GM18526 (cell line): ENCODE results near the gene ORAI3.

Source experiments
- POLR2A ChIP-seq: IDR thresholded peaks from 3 replicates; pipeline ENCODE4 v1.6.1; 2011; ENCODE audit not compliant: insufficient read length; ENCODE audit errors: extremely low read depth

Gene ORAI3

DNA sequence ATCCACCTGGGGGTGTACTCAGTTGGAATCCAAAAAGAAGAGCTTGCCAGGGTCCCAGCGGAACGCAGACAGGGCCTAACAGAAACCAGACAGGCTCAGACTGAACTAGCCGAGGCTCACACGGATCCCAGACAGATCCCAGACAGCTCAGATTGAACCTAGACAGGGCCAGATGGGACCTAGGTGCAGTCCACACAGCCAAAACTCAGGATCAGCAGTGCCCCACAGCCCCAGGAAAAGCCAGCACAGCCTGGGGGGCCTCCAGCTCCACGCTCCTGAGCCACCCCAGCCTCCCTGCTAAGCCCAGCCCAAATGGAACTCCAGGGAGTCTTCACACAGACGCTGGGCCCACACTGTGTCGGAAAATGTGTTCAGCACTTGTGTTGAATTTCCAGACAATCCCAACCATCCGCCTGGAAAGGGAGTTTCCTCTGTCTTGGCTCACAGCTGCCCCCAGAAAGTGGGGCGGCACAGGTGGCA is 54.0 kb downstream of the ORAI3 start:
- TF ChIP-seq POLR2A: no peak

DNA sequence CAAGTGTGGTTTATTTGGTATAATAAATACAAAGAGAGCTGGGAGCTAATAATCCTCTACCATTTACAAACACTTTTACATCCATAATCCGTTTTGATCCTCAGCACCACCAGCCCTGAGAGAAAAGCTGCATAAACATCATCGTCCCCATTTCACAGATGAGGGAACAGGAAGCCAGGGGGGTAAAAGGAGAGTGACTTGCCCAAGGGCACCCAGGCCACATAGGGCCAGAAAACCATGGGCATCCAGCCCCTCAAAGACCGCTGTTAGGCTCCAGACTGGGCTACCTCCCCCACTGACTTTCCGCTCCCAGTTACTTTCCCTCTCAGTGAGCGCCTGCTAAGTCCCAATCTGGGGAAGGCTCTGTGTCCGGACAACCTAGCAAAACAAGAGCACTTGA is 54.9 kb downstream of the ORAI3 start:
- TF ChIP-seq POLR2A: no peak
